Spleen (tissue), 7 donors: ENCODE data around the gene TTC27.

Source experiments
- CTCF ChIP-seq, 11 experiments: fragments of 200-600 bp in 7 of 11; fragments of 450-650 bp in 4 of 11; sonication (generic) in 4 of 11; IDR thresholded peaks in 8 of 11; conservative IDR thresholded peaks in 3 of 11; 1 replicate in 7 of 11; 2 replicates in 4 of 11; pipeline versions ENCODE4 v1.4.0 to v1.8.0; 2016 to 2021; ENCODE audit warnings: antibody characterized with exemption in 11 of 11, inconsistent platforms in 4 of 11, mild to moderate bottlenecking in 1 of 11
- POLR2A ChIP-seq, 3 donors: fragments of 450-650 bp; IDR thresholded peaks; one replicate each; pipeline ENCODE4 v1.5.1; 2017; ENCODE audit warnings: antibody characterized with exemption in 3 of 3, mild to moderate bottlenecking in 1 of 3
- donor health status: DM: no; HTN: no; CAD: no; lungs with moderate emphysema.
- donor health status: DM: no; HTN: no; CAD: no.
- donor health status: DM: no; HTN: no; CAD: no.

- TF ChIP-seq CTCF (IDR thresholded peaks at IDR 0.05 in 8 of 11, conservative IDR thresholded peaks at IDR 0.05 in 3 of 11) (no peak), POLR2A (IDR thresholded peaks at IDR 0.05) (no peak)
Measured at GRCh38 chr2:32863803-32864202, 236.0 kb downstream of the TTC27 start.
